NCI-H128 (cell line): ENCODE data around the gene CD300C.
"Not testable (repeated sequence)": the region's sequence is repeated elsewhere in the genome, so short reads cannot be mapped to it uniquely, and the experiment has no call there.

Experiments used
- DNase-seq: peaks from one replicate; lab custom pipeline; 2025; ENCODE audit not compliant: unreplicated experiment; lab: John Stamatoyannopoulos, UW

CD300C gene

DNA sequence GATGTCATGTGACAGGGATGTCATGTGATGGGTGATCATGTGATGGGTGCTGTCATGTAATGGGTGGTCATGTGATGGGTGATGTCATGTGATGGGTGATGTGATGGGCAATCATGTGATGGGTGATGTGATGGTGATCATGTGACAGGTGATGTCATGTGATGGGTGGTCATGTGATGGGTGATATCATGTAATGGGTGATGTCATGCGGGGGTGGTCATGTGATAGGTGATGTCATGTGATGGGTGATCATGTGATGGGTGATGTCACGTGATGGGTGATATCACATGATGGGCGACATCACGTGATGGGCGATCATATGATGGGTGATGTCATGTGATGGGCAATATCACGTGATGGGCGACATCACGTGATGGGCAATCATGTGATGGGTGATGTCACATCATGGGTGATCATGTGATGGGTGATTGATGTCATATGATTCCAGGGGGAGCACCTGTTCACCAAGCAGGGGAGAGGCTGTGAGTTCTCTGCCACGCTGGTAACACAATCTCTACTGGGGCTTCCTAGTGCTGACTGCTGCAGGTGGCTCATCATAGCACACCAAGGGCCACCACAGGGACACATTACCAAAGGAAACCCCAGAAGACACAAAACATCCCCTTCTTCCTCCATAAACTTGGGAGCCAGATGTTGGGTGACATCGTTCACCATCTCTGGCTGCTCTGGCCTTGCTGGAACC, 31.1 kb downstream of the CD300C start:
- no peak for DNase-seq

DNA sequence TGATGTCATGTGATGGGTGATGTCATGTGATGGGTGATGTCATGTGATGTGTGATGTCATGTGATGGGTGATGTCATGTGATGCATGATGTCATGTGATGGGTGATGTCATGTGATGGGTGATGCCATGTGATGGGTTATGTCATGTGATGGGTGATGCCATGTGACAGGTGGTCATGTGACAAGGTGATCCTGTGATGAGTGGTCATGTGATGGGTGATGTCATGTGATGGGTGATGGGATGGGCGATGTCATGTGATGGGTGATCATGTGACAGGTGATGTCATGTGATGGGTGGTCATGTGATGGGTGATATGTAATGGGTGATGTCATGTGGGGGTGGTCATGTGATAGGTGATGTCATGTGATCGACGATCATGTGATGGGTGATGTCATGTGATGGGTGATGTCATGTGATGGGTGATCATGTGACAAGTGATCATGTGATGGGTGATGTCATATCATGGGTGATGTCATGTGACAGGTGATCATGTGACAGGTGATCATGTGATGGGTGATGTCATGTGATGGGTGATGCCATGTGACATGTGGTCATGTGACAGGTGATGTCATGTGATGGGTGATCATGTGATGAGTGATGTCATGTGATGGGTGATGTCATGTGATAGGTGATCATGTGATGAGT, 31.8 kb downstream of the CD300C start:
- DNase-seq = no peak

DNA sequence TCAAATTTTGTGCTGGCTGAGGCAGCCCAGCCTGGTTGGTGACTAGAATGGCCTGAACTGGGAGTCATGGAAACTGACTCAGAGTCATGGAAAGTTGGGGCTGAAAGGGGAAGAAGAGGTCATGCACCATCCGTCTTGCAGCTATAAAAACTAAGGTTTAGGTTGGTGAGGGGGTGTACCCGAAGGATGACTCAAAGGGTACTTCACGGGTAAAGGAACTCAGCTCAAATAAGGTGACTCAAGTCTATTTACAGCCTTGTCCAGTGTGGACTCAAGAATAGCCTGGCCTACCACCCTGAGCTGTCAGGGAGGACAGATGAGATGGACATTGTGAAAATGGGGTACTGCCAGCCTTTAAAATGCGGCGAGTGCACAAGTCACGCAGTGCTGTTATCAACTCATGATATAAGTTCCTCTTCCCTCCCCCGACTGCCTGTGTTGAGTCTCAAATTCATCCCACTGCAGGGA, 33.3 kb downstream of the CD300C start:
- no peak for DNase-seq

DNA sequence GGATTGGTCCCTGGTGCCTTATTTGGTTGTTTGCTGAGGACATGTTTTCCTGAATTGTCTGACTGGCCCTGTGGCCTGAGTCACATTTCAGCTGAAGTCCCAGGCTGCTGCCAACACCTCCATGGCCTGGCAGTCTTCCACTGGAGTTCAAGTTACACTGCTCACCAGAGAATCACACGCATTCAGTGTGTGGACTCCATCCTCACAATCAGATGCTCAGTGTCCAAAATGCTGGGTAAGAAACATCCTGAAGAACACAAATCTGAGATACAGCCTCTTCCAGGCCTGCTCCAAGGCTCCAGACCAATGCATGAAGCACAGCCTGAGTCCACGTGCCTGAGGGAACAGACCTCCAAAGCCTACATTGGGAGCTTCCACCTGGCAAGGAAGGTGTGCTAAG, 33.9 kb downstream of the CD300C start:
- DNase-seq = no peak

DNA sequence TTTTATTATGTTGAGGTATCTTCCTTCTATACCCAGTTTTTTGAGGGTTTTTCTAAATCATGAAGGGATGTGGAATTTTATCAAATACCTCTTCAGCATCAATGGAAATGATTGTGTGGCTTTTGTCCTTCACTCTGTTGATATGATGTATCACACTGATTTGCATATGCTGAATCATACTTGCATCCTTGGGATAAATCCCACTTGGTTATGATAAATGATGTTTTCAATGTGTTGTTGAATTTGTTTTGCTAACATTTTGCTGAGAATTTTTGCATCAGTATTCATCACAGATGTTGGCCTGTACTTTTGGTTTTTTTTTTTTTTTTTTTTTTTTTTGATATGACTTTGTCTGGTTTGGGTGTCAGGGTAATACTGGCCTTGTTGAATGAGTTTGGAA, 37.8 kb downstream of the CD300C start:
- DNase-seq = no peak

DNA sequence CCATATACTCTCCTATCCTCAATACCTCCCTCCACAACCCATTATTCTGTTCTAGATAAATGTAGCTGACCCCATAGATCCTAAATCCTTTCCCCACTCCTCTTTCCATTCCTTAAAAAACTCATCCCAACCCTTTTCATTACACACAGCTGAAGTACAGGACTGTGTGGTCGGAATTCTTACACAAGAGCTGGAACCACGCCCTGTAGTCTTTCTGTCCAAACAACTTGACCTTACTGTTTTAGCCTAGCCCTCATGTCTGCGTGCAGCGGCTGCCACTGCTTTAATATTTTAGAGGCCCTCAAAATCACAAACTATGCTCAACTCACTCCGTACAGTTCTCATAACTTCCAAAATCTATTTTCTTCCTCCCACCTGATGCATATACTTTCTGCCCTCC, 42.0 kb downstream of the CD300C start:
- DNase-seq = not testable (repeated sequence)

DNA sequence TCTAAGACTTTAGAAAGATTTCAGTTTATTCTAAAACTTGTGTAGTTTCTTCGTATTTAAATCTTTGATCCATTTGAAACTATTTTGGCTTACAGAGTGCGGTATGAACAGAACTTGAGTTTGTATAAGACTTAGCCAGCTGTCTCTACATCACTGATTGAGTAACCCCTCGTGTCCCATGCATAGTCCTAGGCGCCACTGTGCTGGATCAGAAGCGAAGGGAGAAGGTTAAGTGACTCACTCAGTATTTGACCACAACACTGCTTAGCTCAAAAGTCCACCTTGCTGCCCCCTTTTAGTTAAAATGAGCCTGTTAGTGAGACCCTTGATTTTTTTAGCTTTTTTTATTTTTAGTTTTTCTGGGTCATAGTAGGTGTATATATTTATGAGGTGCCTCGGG, 43.1 kb downstream of the CD300C start:
- DNase-seq = no peak

DNA sequence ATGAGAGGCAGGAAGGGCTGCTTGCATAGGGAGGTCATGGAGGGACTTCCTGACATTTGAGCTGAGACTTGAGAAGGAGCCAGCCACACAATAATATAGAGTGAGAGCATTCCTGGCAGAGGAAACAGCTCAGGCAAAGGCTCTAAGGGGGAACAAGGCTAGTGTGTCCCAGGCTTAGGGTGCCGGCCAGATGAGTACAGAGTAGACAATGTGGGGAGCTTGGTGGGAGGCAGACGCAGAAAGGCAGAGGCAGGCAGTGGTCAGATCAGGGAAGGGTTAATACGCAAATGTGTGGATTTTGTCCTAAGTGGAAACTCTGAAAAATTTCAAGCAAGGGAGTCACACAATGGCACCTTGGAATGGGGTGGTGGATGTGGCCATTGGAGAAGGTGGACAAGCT, 45.9 kb downstream of the CD300C start:
- no peak for DNase-seq

DNA sequence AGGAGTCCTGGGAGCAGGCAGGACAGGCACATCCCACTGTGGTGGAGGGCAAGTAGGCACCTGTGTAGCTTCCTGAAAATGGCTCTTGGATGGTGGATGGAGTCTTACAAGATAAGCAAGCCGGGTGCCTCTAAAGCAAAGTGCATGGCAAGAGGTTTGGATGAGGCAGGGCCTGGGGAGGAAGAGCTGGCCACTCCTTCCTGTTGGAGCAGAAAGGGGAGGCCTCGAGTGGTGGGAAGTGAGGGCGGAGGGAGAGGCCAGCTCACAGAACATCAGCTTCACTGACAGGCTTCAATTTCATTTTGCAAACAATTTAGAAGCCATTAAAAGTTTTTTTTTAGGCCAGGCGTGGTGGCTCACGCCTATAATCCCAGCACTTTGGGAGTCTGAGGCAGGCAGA, 48.4 kb downstream of the CD300C start:
- no peak for DNase-seq

DNA sequence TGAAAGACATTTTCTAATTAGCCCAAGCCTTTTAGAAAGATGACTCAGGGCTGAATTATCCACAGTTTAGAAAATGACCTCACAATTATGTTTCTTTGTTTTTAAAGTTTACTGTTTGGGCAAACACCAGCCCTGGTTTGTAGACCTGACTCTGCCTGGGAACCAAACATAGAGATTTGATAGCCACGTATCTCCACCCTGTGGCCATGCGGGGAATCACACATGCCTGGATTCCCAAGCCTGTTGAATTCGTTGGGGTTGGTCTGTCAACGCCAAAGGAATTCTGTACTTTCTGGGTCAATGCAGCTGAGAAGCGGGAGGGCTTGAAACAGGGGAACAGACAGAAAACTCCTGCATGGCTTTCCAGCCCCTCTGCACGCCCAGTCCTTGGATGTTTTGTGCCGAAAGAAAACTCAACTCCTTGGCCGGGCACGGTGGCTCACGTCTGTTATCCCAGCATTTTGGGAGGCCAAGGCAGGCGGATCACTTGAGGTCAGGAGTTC, 52.5 kb downstream of the CD300C start:
- no peak for DNase-seq

DNA sequence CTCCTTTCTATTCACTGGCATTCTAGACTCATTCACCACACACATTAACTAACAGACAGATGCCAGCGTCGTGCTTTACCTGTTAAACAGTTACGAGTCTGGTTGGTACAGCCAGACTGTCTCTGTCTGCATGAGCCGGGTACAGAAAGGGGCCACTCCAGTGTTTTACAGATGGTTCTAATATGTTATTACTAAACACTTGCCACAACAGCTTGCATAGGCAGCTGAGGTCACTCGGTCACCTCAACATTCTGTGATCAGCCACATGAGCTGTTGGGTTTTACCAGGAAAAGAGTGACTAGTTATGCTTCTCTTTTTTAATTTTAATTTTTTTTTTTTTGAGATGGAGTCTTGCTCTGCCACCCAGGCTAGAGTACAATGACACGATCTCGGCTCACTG, 54.3 kb downstream of the CD300C start:
- no peak for DNase-seq
